Endothelial cell of umbilical vein (primary cell): ENCODE measurements around the gene PDE8B.

Source experiments
- GATA2 ChIP-seq: IDR thresholded peaks from 2 replicates; pipeline ENCODE4 v1.7.0; 2011; ENCODE audit warnings: low read depth, mild to moderate bottlenecking, moderate library complexity, mixed read lengths, low read length; ENCODE audit not compliant: insufficient read length, insufficient read depth
- JUN ChIP-seq: IDR thresholded peaks from 2 replicates; pipeline ENCODE4 v1.6.1; 2011; ENCODE audit warnings: borderline replicate concordance, low read depth; ENCODE audit not compliant: insufficient read length, insufficient read depth
- POLR2A ChIP-seq: IDR thresholded peaks from 2 replicates; pipeline ENCODE4 v1.6.1; 2012; ENCODE audit warnings: low read depth, mild to moderate bottlenecking, control low read depth, low read length

DNA sequence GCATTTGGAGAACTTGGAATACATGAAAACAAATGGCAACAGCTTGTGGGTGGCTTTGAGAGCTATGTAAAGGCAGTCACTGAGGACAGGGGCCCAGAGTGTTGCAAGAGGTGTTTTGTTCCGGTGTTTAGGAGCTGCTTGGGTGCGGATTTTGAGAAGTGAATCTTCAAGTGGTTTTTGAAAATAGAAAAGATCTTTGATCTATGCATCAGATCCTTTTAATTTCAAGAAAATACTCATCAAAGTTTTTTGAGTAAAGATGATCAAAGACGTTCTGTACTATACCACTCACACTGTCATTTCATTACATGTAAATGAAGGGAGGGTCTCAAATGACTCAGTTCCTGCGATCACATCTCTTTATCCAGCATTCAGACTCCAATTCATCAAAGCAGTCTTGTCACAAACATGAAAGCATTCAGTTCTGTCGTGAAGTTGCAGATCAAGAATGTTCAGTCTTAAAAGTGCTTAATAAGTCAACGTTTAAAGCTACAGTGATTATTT, 169.1 kb downstream of the PDE8B start:
- TF ChIP-seq JUN (no peak), POLR2A (no peak), GATA2 (no peak)
